PC-3 (cell line): ENCODE data around the gene TMEM37.

Source experiments
- EZH2 ChIP-seq: fragments of 300-600 bp; sonication (generic); IDR thresholded peaks from one replicate; pipeline ENCODE4 v1.6.1; 2017; ENCODE audit warnings: antibody characterized with exemption, mild to moderate bottlenecking, low read length; ENCODE audit not compliant: unreplicated experiment
- EZH2phosphoT487 ChIP-seq: fragments of 300-600 bp; sonication (generic); IDR thresholded peaks from 2 replicates; pipeline ENCODE4 v1.6.1; 2018; ENCODE audit warnings: mild to moderate bottlenecking, antibody characterized with exemption, low read length, borderline replicate concordance
- TF ChIP-seq, protein P1 (sequence below): fragments of 300-600 bp; sonication (generic); conservative IDR thresholded peaks from 2 replicates; pipeline ENCODE4 v1.5.1; 2017; ENCODE audit warnings: antibody characterized with exemption, low read depth, mild to moderate bottlenecking, low read length

GRCh38 chr2:119438726-119439284, 7.2 kb downstream of the TMEM37 start:
- TF ChIP-seq, protein P1, sequence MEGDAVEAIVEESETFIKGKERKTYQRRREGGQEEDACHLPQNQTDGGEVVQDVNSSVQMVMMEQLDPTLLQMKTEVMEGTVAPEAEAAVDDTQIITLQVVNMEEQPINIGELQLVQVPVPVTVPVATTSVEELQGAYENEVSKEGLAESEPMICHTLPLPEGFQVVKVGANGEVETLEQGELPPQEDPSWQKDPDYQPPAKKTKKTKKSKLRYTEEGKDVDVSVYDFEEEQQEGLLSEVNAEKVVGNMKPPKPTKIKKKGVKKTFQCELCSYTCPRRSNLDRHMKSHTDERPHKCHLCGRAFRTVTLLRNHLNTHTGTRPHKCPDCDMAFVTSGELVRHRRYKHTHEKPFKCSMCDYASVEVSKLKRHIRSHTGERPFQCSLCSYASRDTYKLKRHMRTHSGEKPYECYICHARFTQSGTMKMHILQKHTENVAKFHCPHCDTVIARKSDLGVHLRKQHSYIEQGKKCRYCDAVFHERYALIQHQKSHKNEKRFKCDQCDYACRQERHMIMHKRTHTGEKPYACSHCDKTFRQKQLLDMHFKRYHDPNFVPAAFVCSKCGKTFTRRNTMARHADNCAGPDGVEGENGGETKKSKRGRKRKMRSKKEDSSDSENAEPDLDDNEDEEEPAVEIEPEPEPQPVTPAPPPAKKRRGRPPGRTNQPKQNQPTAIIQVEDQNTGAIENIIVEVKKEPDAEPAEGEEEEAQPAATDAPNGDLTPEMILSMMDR = no peak
- TF ChIP-seq EZH2phosphoT487 (no peak), EZH2 (no peak)
